ENCODE data around the gene PHF24.

Gene PHF24

DNA sequence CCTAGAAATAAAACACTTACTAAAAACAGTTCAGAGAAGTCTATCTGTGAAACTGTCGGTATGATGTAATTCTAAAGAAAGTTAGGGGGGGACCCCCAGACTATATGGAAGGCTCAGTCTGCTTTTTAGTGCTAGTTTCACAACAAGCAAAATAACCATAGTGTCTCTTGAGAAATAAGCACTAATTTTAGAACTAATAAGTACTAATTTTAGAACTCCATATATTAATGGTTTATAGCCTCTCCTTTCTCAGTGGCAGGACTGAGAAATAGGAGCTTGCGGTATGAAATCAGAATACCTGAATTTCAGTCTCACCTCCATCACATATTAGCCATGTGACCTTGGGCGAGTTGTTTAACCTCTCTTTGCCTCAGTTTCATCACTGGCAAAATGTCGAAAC is 1.4 kb upstream of the PHF24 start:
- H3K4me3 ChIP-seq = no peak overlapping the region
- TF ChIP-seq, protein P1, sequence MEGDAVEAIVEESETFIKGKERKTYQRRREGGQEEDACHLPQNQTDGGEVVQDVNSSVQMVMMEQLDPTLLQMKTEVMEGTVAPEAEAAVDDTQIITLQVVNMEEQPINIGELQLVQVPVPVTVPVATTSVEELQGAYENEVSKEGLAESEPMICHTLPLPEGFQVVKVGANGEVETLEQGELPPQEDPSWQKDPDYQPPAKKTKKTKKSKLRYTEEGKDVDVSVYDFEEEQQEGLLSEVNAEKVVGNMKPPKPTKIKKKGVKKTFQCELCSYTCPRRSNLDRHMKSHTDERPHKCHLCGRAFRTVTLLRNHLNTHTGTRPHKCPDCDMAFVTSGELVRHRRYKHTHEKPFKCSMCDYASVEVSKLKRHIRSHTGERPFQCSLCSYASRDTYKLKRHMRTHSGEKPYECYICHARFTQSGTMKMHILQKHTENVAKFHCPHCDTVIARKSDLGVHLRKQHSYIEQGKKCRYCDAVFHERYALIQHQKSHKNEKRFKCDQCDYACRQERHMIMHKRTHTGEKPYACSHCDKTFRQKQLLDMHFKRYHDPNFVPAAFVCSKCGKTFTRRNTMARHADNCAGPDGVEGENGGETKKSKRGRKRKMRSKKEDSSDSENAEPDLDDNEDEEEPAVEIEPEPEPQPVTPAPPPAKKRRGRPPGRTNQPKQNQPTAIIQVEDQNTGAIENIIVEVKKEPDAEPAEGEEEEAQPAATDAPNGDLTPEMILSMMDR (IDR thresholded peaks at IDR 0.05) = no peak

DNA sequence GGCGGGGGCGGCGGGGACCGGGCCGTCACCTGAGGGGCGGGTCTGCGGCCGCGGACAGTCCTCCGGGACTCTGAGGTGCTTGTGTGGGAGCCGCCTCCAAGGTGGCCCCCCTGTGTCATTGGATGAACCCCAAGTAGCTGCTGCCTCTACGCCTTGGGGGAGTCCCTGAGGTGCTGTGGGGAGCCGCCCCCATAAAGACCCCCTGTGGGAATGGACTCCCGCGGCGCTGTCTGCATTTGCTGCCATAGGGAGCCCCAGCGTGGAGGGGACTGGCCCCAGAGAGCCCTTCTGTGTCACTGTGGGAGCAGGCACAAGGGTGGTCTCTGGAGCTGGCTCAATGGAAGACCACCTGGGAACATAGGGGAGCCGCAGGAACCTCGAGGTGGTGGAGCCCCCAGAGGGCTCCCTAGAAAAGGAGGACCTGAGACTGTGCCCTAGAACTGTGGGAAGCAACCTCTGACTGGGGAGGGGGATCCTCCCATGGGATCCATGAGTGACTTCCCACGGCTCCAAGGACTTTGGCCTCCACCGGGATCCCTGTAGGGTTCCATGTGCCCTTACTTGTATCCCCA is 412 bp downstream of the PHF24 start:
- TF ChIP-seq, protein P1 (IDR thresholded peaks at IDR 0.05) = no peak
- no peak overlapping the region for H3K27ac ChIP-seq
- DNase-seq (ENCODE audit: low spot score) = no peak
- peak overlapping the region; percentile 70 for H3K4me3 ChIP-seq

More for the DNA sequence above, 1.4 kb upstream of the PHF24 start:
- no peak overlapping the region for H3K27ac ChIP-seq
- DNase-seq (ENCODE audit: low spot score) = no peak

DNA sequence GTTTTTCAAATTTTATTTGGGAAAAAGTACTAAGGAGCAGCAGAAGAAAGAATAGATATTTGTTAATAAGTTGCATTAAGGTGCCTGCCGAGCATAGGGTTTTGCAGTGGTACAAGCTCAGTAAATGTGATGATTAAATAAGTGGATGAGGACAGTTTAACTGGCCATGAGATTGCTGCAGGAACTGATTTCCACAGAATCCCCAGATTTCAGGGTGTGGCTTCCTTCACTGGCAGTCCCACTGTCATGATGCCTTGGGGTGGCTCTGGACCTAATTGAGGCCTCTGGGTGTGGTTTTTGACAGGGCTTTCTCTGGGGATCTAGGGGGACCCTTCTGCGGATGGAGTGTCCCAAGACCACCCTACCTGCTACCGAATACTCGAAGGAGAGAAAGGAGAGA is 1.4 kb downstream of the PHF24 start:
- Histone ChIP-seq H3K4me3 (no peak overlapping the region), H3K27ac (no peak overlapping the region)
- TF ChIP-seq, protein P1 (IDR thresholded peaks at IDR 0.05) = no peak
- DNase-seq (ENCODE audit: low spot score) = no peak

DNA sequence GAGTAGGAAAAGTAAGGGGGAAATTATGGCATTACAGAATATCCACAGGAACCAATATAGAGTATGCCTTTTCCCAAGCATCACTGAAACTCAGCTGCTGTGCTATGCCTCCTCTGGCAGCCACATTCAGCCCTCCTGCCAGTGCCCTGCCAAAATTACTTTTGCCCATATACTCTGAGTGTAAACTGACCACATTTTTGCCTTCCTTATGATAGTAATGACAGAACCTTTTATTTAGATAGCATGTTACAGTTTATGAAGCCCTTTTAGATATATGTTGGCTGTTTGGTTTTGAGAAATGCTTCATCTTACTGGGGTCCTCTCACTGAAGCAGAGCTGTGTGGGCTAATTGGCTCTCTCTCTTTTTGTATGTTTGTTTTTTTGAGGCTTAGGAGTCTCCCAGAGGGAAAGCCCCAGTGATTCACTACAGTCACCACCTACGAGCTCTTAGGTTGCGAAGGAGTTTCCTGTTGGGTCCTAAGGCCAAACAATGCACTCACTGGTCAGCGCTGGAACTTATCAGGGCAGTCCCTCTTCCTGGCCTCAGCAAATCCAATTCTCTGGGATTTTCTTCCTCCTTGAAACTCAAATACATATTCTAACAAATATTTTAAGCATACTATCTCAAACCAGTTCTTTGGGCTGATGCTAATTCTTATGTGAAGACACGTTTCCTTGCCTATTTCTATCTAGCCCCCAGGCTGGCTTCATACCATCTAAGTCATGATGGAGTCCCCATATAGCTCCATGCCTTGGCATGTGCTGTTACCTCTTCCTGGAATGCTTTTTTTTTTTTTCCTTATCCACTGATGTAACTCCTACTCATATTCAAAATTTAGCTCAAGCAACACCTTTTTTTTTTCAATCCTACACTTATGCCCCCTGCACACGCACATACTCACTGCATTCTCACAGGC is 3.7 kb downstream of the PHF24 start:
- Histone ChIP-seq H3K4me3 (no peak overlapping the region), H3K27ac (no peak overlapping the region)
- TF ChIP-seq, protein P1 (IDR thresholded peaks at IDR 0.05) = no peak
- DNase-seq (ENCODE audit: low spot score) = no peak

DNA sequence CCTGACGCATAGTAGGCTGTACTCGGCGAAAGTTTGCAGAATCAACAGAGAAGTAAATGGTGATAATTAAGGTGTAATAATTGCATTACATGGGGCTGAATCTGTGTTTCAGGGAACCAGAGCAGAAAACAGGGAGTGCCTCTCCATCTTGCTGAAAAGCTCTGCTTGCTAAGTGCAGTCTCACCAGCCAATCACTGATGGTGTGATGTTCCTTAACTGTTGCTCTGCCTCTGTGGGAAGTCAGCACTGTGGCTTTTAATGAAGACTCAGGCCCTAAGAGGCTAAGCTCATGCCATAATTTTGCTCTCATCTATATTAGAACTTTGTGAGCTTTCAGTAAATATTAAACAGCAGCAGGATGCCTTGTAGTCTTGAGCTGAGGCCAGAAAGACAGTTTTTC is 4.5 kb downstream of the PHF24 start:
- no peak for DNase-seq (ENCODE audit: low spot score)
- Histone ChIP-seq H3K27ac (no peak overlapping the region), H3K4me3 (no peak overlapping the region)
- TF ChIP-seq, protein P1 (IDR thresholded peaks at IDR 0.05) = no peak

DNA sequence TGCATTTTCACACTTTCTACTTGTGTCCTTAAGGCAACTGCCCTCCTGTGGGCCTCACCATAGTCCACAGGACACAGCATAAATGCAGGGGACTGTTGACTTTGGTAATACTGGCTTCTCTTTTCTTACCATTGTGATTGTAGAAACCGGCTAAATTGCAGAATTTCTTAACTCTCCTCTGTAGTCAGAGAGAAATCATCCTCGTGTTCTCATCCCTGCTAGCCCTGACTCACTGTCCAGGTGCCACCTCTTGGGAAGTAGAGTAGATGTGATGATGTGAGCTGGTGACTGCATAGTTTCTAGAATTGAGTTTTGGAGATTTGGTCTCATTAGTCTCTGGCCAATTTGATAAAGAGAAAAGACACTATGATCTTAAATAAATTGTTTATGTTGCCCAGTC is 5.5 kb downstream of the PHF24 start:
- H3K27ac ChIP-seq = no peak overlapping the region
- no peak for DNase-seq (ENCODE audit: low spot score)
- no peak overlapping the region for H3K4me3 ChIP-seq
- TF ChIP-seq, protein P1 (IDR thresholded peaks at IDR 0.05) = no peak

DNA sequence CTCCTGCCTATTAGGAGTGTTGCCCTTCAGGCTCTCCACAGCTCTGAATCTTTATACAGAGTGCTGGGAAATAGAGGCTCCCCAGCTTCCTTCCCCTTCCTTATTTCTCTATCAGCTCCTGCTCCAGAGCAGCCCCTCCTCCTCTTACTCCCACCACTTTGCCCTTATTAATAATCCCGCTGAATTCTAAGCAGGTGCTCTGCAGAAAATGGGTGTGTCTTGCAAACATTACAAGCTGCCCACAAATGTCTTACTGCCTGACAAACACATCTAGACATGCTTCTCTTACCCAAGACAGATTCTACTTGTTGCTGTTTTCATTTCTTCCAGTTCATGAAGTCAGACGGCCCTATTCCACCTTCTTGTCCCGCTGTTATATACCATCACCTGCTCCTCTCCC is 6.4 kb downstream of the PHF24 start:
- no peak for DNase-seq (ENCODE audit: low spot score)
- Histone ChIP-seq H3K27ac (no peak overlapping the region), H3K4me3 (no peak overlapping the region)
- TF ChIP-seq, protein P1 (IDR thresholded peaks at IDR 0.05) = no peak
